Activated T-helper 1 cell treated with Interleukin-2 at 50 U/mL for 16 hours (primary cell): ENCODE results near the gene UTP25.
"Not testable (repeated sequence)": the region's sequence is repeated elsewhere in the genome, so short reads cannot be mapped to it uniquely, and the experiment has no call there.

Experiments used
- DNase-seq: peaks from one replicate; pipeline ENCODE4 v3.0.0-alpha.2; 2020; ENCODE audit warnings: low read depth

The UTP25 gene, protein sequence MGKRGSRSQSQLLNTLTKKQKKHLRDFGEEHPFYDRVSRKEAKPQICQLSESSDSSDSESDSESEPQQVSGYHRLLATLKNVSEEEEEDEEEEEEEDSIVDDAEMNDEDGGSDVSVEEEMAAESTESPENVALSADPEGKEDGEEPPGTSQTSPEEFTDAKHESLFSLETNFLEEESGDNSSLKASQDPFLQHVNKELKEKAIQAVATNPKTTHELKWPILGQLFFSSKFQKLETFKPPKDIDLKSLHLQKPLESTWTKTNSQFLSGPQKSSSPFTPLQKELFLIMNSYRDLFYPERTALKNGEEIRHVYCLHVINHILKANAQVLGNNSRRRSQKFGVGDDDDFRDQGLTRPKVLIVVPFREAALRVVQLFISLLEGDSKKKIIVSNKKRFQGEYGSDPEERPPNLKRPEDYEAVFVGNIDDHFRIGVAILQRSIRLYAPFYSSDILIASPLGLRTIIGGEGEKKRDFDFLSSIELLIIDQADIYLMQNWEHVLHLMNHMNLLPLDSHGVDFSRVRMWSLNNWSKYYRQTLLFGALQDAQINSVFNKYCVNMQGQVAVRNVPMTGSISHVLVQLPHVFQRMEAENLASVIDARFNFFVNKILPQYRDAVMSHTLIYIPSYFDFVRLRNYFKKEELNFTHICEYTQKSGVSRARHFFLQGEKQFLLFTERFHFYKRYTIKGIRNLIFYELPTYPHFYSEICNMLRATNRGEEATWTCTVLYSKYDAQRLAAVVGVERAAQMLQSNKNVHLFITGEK

DNA sequence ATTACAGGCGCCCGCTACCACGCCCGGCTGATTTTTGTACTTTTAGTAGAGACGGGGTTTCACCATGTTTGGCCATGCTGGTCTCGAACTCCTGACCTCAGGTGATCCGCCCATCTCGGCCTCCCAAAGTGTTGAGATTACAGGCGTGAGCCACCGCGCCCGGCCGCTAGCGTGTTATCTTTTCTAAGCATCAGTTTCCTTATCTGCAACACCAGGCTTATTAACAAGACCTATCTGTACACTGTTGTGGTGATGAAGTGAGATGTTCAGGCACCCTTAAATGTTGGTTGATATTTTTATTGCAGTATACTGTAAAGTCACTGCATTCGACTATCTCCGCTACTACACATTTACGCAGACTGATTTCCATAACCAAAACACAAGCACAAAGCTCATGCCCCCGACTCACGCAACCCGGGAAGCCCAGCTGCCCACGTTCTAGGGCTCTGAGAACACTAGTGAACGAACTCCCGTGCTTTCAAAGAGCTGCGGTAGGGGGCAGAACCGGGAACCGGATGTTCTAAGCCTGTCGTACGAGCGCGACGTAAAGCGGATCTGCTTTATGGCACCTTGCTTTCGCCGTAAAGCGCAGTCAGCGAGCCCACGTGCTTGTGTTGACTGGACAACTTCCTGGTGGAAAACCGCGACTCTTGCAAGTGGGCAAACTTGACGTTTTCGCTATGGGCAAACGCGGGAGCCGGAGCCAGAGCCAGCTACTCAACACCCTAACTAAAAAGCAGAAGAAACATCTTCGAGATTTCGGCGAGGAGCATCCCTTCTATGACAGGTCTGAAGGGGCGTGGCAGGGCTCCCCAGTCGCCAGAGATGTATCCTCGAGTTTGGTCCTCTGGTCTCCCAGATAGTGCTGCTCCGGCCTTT, at the start of gene UTP25:
UTP25 (plus strand) TSS at position 589 of the 879 bp plus-strand sequence; CDS start at position 681, 92 bp downstream.
- peak; percentile 81 for DNase-seq

DNA sequence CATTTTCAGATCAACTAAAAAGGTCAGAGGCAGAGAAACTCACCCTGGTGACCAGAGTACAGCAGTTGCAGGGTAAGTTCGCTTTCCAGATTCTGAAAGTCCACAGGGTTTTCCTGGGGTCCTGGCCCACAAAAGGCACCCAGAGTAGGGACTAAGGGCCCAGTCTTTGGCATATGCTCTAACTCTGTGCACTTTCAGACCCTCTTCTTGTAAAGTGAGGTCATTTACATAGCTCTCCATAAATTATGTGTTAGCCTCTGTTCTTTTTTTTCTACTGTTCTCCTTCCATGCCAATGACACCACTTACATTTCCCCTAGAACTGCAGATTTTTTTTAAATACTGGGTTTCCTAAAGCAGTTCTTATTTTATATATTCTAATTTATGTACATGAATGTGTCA, 49.7 kb upstream of the UTP25 start:
- no peak for DNase-seq

DNA sequence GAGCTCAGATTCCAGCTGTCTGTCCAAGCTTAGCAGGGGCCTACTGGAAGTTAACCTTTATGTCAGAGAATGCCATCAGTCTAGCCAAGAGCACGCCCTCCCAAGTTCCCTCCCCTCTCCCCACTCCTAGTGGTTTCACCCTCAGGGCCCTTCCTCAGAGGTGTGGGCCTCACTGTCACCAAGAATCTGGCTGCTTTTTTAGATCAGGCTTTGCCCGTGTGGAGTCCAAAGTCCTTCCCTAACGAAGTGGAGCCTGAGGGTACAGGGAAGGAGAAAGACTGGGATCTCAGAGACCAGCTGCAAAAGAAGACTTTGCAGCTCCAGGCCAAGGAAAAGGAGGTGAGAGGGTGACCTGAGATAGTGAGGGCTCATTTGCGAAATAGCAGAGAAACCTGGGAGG, 47.5 kb upstream of the UTP25 start:
- no peak for DNase-seq

DNA sequence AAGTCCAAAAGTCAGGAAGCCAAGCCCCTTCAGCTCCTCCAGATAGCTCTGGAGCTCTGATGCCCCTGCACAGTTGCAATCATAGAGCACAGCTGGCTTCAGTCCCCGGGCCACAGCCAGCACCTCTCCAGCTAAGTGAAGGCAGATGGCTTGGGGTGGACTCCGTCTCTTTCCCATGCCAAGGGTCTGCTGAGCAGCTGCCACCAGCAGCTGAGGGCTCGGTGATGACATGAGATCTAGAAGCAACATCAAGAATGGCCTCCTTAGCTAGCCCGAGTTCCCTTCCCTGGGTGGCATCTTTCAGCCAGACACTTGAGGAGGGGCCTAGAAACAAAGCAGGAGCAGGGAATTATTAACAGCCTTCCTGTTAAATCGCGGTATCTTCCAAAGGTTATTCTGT, 44.4 kb upstream of the UTP25 start:
- DNase-seq = no peak

DNA sequence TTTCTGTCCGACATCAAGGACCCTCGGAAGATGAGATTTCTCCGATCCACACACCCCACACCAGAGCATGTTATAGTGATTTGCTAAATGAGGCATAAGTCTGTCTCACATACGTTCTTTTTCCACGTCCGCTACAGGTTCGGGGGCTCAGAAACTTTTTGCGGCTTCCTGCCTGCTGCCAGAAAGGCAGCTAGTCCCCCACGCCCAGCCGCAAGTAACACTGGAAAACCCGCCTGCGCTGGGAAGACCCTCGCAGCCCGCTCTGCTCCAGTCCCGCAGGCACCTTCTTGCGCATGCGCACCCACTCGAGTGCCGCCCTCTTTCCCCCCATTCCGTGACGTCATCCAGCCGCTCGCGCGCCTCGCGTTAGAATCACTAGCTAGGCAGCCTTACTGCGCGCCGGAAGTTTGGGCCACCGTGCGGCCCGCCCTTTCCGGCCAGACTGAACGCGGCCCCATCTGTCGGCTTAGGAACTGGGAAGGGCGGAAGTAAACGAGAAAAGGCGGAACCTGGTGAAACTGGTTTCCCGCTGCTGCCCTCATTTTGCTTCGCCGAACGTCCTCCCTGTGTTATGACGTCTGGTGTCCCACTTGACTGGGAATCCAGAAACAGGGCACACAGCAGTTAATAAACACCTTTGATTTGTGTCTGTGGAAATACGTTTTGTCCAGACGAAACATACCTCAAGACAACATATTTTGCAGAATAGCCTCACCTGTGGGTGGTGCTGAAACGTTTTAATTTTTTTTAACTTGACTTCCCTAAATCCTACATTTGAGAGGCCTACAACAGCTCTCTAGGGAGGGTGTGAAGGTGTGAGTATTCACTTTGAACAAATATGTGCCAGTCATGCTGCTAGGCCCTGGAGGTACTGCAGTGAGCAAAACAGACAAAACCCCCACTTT, 43.3 kb upstream of the UTP25 start, which contains the start of gene C1orf74:
C1orf74 (minus strand) TSS at position 295 of the 905 bp plus-strand sequence. CDS start 925 bp downstream, outside the sequence.
- DNase-seq = peak; percentile 99

DNA sequence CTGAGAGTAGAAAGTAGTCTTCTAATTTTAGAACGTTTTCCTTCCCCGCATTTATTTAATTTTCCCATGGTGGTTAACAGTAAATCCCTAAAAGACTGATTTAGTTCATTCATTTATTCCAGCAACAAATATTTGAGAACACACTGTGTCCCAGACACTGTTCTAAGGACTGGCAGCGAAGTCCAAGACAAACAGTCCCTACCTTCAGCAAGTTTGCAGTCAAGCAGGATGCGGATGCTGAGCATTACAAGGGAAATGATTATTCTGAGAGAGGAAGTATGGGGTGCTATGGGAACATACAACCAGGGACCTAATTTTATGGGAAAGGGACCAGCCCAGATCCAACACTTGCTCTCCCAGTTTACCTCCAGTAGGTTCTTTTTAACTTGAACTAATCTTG, 42.2 kb upstream of the UTP25 start:
- no peak for DNase-seq

DNA sequence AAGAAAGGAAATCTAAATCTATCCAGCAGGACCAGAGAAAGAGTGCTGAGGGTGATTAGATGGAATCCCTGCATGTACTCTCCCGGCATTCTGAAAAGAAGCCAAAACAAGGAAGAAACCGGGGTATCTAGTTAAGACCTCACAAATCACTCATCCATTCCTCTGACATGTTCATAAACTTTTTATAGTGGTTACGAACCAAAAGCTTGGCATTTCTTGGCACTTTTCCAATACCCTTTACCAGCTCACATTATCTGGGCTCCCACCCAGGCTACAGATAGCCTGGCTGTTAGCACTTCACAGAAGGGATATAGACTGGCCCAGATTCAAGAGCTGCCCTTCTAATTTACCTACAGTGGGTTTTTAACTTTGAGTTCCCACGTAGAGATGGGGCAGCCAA, 41.6 kb upstream of the UTP25 start:
- DNase-seq = no peak

DNA sequence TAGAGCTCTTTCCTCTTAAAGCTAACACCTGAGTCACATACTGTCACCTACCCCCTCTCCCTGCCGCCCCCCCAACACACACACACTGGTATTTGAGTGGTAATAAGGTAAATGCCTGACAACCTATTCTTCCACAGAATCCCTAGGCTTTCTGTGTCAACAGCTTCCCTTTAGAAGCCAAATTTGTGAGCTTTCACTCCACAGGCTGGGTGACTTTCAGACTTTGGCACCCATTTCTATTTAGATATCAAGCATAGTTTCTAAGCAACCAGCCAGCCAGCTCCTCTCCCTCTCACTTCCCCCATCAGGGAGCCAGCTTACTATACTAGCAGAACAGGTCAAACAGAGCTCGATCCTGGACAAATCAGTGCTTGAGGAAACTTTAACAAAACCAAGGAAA, 40.2 kb upstream of the UTP25 start:
- DNase-seq = no peak

DNA sequence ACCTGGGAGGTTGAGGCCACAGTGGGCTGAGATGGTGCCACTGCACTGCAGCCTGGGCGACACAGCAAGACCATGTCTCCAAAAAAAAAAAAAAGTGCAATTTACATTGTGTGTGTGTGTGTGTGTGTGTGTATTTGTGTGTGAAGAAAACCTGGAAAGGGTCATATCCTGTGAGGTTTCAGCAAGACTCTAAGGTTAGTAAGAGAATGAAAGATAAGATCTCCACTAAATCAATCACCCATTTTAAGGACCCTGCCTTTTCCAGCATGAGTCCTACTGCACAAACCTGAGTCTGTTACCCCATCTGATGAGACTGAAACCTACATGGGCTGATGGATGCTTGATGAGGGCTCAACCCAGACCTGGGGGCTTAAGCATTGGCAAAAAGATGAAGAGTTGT, 38.5 kb upstream of the UTP25 start:
- DNase-seq = no peak

DNA sequence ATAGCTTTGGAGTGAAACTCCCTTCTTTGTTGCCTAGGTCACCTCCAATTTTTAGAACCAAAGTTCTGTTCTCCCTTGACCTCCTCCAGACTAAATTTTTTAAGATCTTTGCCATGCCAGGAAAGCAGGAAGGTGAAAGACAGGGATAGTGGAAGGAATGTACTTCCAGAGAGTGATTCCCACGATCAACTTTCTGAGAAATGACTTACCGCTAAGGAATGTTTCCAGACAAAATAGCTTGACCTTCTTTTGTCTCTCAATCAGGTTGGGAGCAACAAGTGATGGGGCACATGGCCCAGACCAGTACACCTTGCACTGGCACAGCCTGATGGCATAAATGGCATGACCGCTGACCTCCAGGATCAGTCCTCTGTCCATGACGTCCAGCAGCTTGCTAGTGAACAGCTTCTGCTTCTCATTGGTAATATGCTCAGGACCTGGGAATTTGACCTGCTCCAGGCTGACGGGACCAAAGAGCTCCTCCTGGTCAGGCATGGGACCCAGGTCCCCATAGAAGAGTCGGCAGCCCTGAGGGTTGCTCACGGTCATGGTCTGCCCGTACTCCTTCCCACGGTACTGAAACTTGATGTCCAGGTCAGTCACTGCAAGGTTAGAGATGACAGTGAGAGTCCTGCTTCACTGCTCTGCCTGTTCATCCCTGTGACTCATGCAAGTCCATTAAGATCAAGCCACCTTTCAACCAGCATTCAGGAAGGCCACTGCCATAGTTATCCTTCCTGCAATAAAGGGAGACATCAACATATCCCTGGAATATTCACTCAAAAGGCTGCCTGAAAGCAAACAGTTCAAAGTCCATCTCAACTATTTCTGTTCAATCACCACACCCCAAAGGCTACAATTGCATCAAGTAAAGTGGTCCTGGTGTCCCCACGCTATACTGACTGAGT, 37.2 kb upstream of the UTP25 start:
- no peak for DNase-seq

DNA sequence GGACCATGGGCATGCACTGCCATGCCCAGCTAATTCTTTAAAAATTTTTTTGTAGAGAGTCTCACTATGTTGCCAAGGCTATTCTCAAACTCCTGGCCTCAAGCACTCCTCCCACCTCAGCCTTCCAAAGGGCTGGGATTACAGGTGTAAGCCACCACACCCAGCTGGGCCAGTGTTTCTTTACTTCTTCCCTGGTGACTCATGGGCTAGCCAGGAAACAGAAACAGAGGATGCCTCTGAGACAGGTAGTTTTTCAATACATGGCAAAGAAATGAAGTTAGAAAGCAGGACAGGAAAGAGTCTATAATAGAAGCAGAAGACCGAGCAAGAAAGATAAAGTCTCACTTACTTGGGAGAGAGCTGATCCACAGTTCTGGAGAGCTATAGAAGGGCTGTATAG, 35.9 kb upstream of the UTP25 start:
- no peak for DNase-seq

DNA sequence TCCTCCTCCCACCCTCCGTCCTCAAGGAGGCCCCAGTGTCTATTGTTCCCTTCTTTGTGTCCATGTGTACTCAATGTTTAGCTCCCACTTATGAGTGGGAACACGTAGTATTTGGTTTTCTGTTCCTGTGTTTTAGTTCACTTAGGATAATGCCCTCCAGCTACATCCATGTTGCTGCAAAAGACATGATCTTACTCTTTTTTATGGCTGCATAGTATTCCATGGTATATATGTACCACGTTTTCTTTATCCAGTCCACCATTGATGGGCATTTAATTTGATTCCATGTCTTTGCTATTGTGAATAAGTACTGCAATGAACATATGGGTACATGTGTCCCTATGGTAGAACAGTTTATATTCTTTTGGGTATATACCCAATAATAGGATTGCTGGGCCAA, 34.1 kb upstream of the UTP25 start:
- DNase-seq = not testable (repeated sequence)

DNA sequence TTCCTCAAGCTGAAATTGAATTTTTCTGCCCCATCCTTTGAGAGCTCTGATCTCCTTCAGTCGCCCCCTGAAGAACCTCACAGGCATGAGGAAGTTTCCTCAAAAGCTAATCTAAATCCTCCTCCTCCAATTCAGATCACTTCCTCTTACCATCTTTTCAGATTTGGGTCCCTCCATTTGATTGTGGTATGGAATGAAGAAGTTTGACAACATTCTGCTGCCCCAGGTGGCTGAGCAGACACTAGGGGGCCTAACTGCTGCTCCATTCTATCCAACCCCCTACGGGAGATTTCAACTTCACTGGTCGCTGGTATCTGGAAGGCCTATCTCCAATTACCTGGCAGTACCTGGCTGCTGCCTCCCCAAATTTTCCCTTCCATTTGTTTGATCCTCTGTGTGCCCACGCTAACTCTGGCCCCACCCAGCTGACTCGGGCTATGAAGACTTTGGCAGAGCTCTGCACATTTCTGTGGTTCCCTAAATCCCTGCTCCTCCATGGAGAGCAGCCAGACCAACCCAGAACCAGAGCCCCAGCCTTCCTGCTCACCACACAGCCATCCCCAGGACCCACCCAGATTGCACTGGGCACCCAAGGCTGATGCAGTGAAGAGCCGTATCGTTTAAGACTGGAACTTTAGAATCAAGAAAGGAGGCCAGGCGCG, 29.7 kb upstream of the UTP25 start:
- DNase-seq = no peak

DNA sequence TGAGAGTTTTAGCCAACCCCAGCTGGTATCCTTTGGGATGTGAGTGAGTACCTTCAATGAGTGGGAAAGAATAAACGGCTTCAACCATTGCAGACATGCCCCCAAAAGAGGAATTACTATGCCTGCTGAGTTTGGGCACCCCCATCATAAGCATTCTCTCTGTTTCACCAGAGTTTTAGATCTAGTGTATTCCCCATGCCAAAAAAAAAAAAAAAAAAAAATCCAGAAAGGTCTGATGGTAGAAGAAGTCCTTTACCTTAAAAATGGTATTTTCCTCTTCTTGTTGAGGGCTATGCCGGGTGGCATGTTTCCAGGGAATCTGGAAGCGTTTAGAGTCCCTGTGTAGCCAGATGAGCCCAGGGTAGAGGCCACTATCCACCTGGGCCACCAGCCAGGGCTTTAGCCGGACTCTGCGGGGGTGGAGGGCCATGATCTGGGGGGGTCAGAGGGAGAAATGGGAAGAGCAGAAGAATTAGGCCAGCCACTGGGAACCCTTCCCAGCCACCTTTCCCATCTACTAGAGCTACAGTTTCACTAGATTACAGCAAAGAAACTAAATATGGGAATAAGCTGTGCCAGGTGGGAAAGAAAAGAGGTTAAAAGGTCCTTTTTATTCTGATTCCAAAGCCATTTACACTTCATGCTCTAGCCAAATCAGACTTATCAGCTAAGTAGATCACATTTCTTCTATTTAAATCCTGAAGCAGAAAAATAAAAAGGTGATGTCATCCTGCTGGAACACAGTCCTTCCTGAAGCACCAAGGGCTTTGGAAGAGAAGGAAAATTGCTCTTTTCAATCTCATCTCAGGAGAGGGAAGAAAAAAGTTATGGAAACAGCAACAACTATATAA, 26.6 kb upstream of the UTP25 start:
- no peak for DNase-seq

DNA sequence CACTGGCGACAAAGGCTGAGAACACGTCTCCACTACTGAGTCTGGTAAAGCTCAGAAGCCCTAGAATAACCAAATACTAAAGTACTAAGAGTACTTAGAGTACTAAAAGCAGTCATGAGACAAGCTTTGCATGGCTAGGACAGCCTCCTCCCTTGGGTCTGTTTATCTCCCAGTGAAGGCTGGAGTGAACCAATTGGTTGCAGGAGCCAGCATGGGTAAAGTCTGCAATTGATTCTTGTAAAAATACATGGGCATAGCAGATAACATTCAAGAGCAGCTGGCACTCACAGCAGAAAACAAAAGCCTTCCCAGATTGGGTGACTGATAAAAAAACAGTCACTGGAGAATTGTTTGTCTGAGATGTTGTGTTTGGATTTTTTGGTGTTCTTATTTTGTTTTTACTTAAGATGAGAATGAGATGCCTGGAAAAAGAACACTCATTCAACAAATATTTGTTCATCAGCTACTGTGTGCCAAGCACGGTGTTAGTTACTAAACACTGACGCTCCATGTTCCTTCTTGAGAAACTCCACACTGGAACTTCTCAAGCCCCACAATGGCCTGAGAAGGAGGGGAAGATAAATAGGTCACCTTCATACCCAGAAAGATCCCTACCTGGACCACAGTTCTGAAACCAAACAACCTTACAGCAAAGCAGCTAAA, 25.5 kb upstream of the UTP25 start:
- no peak for DNase-seq

DNA sequence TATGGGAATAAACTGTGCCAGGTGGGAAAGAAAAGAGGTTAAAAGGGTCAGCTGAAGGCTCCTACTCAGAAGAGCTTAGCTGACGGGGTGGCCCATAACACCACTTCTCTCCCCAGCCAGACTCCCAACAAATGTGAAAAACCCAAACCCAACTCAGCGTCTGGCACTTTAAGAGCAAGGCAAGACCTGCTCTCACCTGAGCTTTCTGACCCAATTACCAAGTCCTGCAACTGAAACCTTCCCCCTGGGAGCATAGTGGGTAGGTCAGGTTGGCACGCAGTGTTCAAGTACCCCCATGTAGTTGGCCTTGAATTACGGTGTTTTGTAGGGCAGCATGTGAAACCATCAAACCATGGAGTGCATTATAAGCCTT, 25.0 kb upstream of the UTP25 start:
- no peak for DNase-seq

DNA sequence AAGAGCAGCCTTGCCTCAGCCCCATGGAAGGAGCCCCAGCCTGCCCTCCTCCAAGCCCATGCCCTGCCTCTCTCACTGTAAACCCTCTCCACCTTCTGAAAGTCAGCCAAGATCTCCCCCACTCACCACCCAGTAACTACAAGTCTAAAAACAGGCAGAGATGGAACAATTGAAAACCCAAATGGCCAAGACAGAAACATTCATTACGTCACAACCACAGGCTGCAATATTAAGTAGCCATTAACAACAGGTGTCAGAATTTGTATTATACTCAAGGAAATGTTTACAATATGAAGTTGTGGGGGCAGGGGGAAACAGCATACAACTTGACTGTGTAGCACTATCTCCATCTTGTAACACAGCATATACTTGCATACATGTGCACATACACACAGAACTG, 24.2 kb upstream of the UTP25 start:
- no peak for DNase-seq

DNA sequence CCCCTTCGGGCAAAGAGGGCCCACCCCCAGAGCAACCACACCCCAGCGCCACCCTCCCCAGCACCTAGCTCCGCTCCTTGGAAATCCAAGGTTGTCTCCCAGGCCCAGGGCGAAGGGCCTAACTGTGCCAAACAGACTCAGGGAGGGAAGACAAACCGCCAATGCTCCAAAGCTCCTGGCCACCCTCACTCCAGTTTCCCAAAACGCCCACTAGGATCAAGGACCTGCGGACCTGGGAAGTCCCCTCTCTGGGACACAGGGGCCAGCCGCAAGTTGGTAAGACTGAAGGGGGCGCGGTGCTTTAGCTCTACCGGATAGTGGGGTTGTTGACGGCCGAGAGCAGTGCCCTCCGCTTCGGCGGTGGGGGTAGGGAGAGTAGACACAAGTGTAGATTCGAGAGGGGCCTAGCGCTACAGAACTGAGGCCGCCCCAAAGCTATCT, 22.4 kb upstream of the UTP25 start:
- DNase-seq = no peak
